Endodermal cell (in vitro differentiated cells): Measurements from ENCODE around the gene GRIK4. TPM values are rescaled to one million over a fixed set of nuclear protein-coding genes. Genes with fewer than 3 reads are reported as not detected.

ENCODE experiments used
- DNase-seq: peaks from one replicate; pipeline ENCODE4 v3.0.0-alpha.2; 2017
- H3K27ac ChIP-seq: 2 replicates; pipeline ENCODE4 v1.5.1; 2013; ENCODE audit warnings: mild to moderate bottlenecking, low read depth, low read length, moderate library complexity
- H3K27me3 ChIP-seq: 2 replicates; pipeline ENCODE4 v1.6.1; 2013; ENCODE audit warnings: mild to moderate bottlenecking, low read length, moderate library complexity; ENCODE audit not compliant: insufficient read depth, control insufficient read depth, poor library complexity, severe bottlenecking
- H3K36me3 ChIP-seq: 2 replicates; pipeline ENCODE4 v1.7.0; 2013; ENCODE audit warnings: mild to moderate bottlenecking, low read length, moderate library complexity; ENCODE audit not compliant: control insufficient read depth, insufficient read depth
- H3K4me1 ChIP-seq: one replicate; pipeline ENCODE4 v1.7.0; 2013; ENCODE audit warnings: low read length; ENCODE audit not compliant: control insufficient read depth, insufficient read depth
- H3K4me3 ChIP-seq: 2 replicates; pipeline ENCODE4 v1.5.1; 2013; ENCODE audit warnings: mild to moderate bottlenecking, low read length, moderate library complexity
- H3K9ac ChIP-seq: 2 replicates; pipeline ENCODE4 v1.6.1; 2013; ENCODE audit warnings: mild to moderate bottlenecking, low read length, moderate library complexity; ENCODE audit not compliant: poor library complexity, severe bottlenecking; ENCODE audit errors: extremely low read depth
- H3K9me3 ChIP-seq: 2 replicates; pipeline ENCODE4 v1.6.1; 2013; ENCODE audit warnings: mild to moderate bottlenecking, low read length, moderate library complexity; ENCODE audit not compliant: control insufficient read depth
- H3K27ac Mint-ChIP-seq: 2 replicates; pipeline ENCODE4 v1.8.0; 2020; ENCODE audit warnings: mixed read lengths
- H3K27me3 Mint-ChIP-seq: 2 replicates; pipeline ENCODE4 v1.8.0; 2021; ENCODE audit warnings: mild to moderate bottlenecking, mixed read lengths; ENCODE audit not compliant: insufficient read depth
- H3K36me3 Mint-ChIP-seq: 2 replicates; pipeline ENCODE4 v1.8.0; 2020; ENCODE audit warnings: low read depth, mixed read lengths
- H3K4me1 Mint-ChIP-seq: 2 replicates; pipeline ENCODE4 v1.8.0; 2020; ENCODE audit warnings: mixed read lengths
- H3K4me3 Mint-ChIP-seq: 2 replicates; pipeline ENCODE4 v1.8.0; 2020; ENCODE audit warnings: mild to moderate bottlenecking, moderate library complexity, mixed read lengths
- H3K9me3 Mint-ChIP-seq: 2 replicates; pipeline ENCODE4 v1.8.0; 2020; ENCODE audit warnings: mild to moderate bottlenecking, mixed read lengths
- WGBS, 2 experiments: methylation state at CpG; one replicate each; pipeline versions ENCODE4 v1.1.5 to v1.1.7; 2013; ENCODE audit warnings: missing lambda C conversion rate in 2 of 2, mixed read lengths in 1 of 2; ENCODE audit not compliant: insufficient coverage in 1 of 2, insufficient read length in 1 of 2; 5-methylcytosine and 5-hydroxymethylcytosine counted together
- total RNA-seq, 2 donors: library from RNA; stranded (reverse); fragmentation: NEBNext Ultra II Directional in 1 of 2; extraction: Animal tissue kit (Norgen Biotek cat#: 25700) in 1 of 2; gene quantifications; 2 replicates in 1 of 2; 3 replicates in 1 of 2; pipeline ENCODE4 v1.2.1, GENCODE V29; 2021
- TF ChIP-seq, protein P1 (sequence below): fragments of 200-600 bp; sonication (generic); conservative IDR thresholded peaks from 2 replicates; pipeline ENCODE4 v1.5.0; 2021; ENCODE audit warnings: antibody characterized with exemption, mild to moderate bottlenecking

Gene GRIK4
- total RNA-seq, 2 donors from 2014 or later = 1.7 to 3.5 TPM

- Mint-ChIP-seq H3K36me3 (no peaks in the 10 kb centered on the region), H3K4me3 (no peak overlapping the region), H3K27me3 (peaks cover 8% of the 10 kb centered on the region), H3K27ac (no peak overlapping the region), H3K9me3 (no peaks in the 10 kb centered on the region), H3K4me1 (peaks cover 7% of the 10 kb centered on the region)
- Histone ChIP-seq H3K9ac (no peak overlapping the region), H3K27ac (no peak overlapping the region), H3K4me3 (no peak overlapping the region), H3K36me3 (no peaks in the 10 kb centered on the region), H3K9me3 (no peaks in the 10 kb centered on the region), H3K27me3 (no peaks in the 10 kb centered on the region), H3K4me1 (no peaks in the 10 kb centered on the region)
- no peak for DNase-seq
- TF ChIP-seq, protein P1, sequence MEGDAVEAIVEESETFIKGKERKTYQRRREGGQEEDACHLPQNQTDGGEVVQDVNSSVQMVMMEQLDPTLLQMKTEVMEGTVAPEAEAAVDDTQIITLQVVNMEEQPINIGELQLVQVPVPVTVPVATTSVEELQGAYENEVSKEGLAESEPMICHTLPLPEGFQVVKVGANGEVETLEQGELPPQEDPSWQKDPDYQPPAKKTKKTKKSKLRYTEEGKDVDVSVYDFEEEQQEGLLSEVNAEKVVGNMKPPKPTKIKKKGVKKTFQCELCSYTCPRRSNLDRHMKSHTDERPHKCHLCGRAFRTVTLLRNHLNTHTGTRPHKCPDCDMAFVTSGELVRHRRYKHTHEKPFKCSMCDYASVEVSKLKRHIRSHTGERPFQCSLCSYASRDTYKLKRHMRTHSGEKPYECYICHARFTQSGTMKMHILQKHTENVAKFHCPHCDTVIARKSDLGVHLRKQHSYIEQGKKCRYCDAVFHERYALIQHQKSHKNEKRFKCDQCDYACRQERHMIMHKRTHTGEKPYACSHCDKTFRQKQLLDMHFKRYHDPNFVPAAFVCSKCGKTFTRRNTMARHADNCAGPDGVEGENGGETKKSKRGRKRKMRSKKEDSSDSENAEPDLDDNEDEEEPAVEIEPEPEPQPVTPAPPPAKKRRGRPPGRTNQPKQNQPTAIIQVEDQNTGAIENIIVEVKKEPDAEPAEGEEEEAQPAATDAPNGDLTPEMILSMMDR = no peak
- WGBS, 2 experiments = 92 to 100% methylated on average over 3 of the region's 3 CpGs
Observed at GRCh38 chr11:120603071-120603470, 91.5 kb downstream of the GRIK4 start.

- Histone ChIP-seq H3K27me3 (peaks cover 5% of the 10 kb centered on the region), H3K9me3 (no peaks in the 10 kb centered on the region), H3K27ac (no peak overlapping the region), H3K4me1 (no peaks in the 10 kb centered on the region), H3K9ac (no peak overlapping the region), H3K4me3 (no peak overlapping the region), H3K36me3 (no peaks in the 10 kb centered on the region)
- peaks cover 8% of the 10 kb centered on the region for H3K27me3 Mint-ChIP-seq
- no peaks in the 10 kb centered on the region for H3K36me3 Mint-ChIP-seq
- TF ChIP-seq, protein P1 = no peak
- H3K27ac Mint-ChIP-seq = no peak overlapping the region
- WGBS, 2 experiments = 83 to 85% methylated on average over 1 to 4 of the region's 4 CpGs
- H3K4me1 Mint-ChIP-seq = peaks cover 7% of the 10 kb centered on the region
- H3K4me3 Mint-ChIP-seq = no peak overlapping the region
- no peaks in the 10 kb centered on the region for H3K9me3 Mint-ChIP-seq
- no peak for DNase-seq
Observed at GRCh38 chr11:120605469-120605868, 93.9 kb downstream of the GRIK4 start.

GRCh38 chr11:120606211-120607010, 94.9 kb downstream of the GRIK4 start:
- no peaks in the 10 kb centered on the region for H3K9me3 ChIP-seq
- Mint-ChIP-seq H3K27ac (no peak overlapping the region), H3K4me3 (no peak overlapping the region), H3K36me3 (no peaks in the 10 kb centered on the region), H3K9me3 (no peaks in the 10 kb centered on the region), H3K27me3 (peaks cover 17% of the 10 kb centered on the region), H3K4me1 (peaks cover 7% of the 10 kb centered on the region)
- no peak for DNase-seq
- H3K4me3 ChIP-seq = no peak overlapping the region
- H3K36me3 ChIP-seq = no peaks in the 10 kb centered on the region
- H3K27ac ChIP-seq = no peak overlapping the region
- no peaks in the 10 kb centered on the region for H3K4me1 ChIP-seq
- WGBS, 2 experiments = 93 to 98% methylated on average over 12 to 18 of the region's 18 CpGs
- H3K27me3 ChIP-seq = peaks cover 14% of the 10 kb centered on the region
- no peak overlapping the region for H3K9ac ChIP-seq
- TF ChIP-seq, protein P1 = no peak
